ENCODE measurements around the gene DGKB.

DGKB gene

DNA sequence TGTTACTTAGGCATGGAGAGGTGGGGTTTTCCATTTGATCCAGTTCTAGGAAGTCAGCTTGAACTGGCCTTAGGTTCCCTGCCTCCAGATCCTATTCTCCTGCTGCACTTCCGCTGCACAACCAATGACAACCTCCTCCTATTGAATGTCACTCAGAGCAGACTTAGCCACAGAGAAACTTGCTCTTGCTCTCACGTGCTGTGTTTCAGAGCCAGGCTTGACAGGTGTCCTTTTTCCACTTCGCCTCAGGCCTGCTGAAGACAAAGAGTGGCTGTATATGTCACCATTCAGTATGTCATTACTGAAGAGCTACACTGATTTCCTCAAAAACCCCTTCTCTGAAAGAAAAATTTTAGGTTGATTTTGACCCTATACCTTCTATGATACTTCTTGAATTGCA is 797.7 kb downstream of the DGKB start:
- DNase-seq (ENCODE audit: low spot score), result no peak

DNA sequence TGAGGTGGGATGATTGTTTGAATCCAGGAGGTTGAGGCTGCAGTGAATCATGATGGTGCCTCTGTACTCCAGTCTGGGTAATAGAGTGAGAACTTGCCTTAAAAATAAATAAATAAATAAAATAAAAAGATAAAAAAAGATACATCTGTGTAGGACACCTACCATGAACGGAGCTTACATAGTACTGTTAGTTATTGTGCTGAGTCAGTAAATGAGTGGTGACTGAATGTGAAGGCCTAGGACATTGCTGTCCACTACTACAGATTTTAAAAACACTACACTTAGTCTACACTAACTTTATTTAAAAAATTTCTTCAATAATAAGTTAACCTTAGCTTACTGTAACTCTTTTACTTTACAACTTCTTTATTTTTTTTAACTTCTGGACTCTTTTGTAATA is 806.4 kb downstream of the DGKB start:
- no peak for DNase-seq (ENCODE audit: low spot score)

DNA sequence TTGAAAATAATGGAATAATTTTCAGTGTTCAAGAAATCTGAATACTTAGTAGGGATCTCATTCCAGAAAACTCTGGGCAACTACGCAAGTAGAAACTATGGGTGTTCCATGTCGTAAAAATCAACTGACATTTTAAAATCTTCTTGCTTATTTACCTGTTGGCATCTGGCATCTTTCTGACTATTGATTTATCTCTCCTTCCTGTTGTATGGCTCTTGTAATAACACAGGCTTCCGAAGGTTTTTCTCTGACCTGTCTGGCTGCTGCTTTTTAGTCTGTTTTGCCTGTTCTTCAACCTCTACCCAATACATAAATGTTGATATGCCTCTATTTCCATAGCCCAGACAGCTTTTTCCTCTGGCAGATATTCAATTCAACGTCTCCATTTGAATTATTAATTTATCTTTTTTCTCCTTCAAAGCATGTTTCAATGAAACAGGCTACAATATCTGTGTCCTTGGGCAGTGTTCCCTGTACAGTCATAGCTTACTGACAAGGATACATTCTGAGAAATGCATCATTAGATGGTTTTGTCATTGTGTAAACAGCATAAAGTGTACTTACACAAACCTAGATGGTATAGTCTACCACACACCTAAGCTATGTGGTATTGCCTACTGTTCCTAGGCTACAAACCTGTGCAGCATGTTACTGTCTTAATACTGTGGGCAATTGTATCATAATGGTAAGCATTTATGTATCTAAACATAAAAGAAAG is 807.2 kb downstream of the DGKB start:
- DNase-seq (ENCODE audit: low spot score), result no peak

All from putamen (tissue), 1 donor.